ENCODE measurements around the gene RAD51AP1.

RAD51AP1 gene

DNA sequence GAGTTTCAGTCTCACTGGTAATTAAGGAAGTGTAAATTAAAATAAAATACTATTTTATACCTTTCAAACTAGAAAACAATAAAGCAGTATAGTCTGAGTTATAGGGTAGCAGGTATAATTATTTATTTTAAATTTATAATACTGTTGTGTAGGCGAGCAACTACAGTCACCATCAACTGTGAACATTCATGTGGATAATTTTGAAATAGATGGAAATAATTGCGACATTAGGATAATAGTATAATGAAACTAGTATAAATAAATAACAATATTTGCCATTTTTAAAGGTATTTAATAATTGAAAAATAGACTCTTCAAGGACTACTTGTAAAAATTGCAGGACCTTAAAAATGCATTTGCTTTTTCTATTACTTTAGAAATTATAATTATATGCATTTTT, 19.5 kb downstream of the RAD51AP1 start:
- in situ Hi-C loops (cut with MboI; ENCODE audit: low sequenced_read_pairs, unreplicated experiment): no loop called here
- TF ChIP-seq, protein P1, sequence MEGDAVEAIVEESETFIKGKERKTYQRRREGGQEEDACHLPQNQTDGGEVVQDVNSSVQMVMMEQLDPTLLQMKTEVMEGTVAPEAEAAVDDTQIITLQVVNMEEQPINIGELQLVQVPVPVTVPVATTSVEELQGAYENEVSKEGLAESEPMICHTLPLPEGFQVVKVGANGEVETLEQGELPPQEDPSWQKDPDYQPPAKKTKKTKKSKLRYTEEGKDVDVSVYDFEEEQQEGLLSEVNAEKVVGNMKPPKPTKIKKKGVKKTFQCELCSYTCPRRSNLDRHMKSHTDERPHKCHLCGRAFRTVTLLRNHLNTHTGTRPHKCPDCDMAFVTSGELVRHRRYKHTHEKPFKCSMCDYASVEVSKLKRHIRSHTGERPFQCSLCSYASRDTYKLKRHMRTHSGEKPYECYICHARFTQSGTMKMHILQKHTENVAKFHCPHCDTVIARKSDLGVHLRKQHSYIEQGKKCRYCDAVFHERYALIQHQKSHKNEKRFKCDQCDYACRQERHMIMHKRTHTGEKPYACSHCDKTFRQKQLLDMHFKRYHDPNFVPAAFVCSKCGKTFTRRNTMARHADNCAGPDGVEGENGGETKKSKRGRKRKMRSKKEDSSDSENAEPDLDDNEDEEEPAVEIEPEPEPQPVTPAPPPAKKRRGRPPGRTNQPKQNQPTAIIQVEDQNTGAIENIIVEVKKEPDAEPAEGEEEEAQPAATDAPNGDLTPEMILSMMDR (IDR thresholded peaks at IDR 0.05; ENCODE audit: borderline replicate concordance, control extremely low read depth, extremely low read depth, insufficient read depth, missing control alignments): no peak
- no peak for DNase-seq (ENCODE audit: low spot score)

DNA sequence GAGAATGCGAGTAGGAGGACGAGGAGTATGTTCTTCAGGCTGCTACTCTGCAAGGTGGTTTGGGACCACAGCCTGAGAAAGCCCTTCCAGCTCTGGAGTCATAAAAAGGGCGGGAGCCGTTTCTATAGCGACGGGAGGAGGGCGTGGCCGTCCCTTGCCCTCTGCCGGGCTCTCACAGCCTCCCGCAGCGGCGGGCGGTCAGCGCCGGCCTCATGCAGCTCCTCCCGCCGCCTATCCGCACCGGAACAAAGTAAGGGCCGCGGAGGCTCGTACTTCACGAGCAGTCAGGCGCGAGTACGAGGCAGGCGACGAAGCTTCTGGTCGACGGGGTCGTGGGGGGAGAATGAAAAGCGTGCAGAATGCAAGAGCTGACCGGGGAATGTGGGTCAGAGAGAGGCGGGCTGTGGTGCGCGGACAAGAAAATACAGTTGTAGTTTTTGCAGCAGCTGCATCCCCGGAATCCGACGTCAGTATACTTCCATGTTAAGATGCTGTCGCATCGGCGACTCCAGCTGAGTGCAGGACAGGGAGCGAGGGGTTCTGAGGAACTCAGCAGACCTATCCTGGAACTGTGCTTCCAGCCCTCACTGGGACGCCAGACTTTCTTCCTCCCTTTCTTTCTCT, 23.5 kb downstream of the RAD51AP1 start, which contains the start of gene DYRK4:
Gene DYRK4, plus strand, starts transcription at position 175 of the 624 bp plus-strand sequence. Its CDS starts 38 bp downstream, at position 213.
- TF ChIP-seq, protein P1 (IDR thresholded peaks at IDR 0.05; ENCODE audit: borderline replicate concordance, control extremely low read depth, extremely low read depth, insufficient read depth, missing control alignments): no peak
- DNase-seq (ENCODE audit: low spot score): peak; percentile 46
- in situ Hi-C loops (cut with MboI; ENCODE audit: low sequenced_read_pairs, unreplicated experiment): no loop called here

DNA sequence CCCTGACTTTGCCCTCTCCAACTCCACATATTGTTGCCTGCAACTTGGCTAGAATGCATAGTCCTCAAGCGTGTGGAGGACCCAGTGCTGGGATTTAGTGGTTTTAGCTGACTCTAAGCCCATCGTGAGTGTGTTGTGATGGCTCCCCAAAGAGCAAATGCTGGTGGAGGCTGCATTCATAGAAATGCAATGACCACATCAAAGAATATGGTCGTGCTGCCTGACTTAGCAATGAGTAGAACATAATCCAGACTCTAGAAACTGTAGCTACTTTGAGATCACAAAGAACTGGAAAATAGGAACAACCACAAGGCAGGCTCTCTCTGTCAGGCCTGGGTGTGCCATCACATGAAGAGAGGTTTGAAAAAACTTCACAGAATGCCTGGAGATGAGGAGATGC, 24.6 kb downstream of the RAD51AP1 start:
- TF ChIP-seq, protein P1 (IDR thresholded peaks at IDR 0.05; ENCODE audit: borderline replicate concordance, control extremely low read depth, extremely low read depth, insufficient read depth, missing control alignments): no peak
- no peak for DNase-seq (ENCODE audit: low spot score)
- in situ Hi-C loops (cut with MboI; ENCODE audit: low sequenced_read_pairs, unreplicated experiment): no loop called here

DNA sequence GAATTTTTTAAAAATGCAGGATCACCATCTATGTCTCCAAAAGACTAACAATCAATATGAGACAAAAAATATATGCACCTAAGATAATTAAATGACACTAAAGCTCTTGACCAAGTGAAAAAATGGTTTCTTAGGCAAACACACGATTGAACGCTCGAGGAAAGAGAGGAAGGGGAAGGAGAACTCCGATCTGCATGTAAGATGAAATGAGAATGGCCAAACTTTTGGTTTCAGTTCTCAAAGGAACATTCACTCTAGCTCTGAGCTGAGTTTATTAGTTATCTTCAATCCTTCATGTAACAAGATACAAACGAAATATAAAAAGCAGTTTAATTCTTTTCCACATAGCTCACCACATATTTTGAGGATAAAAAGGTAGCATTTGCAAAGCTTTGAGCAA, 26.1 kb downstream of the RAD51AP1 start:
- peak; percentile 52 for DNase-seq (ENCODE audit: low spot score)
- TF ChIP-seq, protein P1 (IDR thresholded peaks at IDR 0.05; ENCODE audit: borderline replicate concordance, control extremely low read depth, extremely low read depth, insufficient read depth, missing control alignments): no peak
- in situ Hi-C loops (cut with MboI; ENCODE audit: low sequenced_read_pairs, unreplicated experiment): no loop called here

DNA sequence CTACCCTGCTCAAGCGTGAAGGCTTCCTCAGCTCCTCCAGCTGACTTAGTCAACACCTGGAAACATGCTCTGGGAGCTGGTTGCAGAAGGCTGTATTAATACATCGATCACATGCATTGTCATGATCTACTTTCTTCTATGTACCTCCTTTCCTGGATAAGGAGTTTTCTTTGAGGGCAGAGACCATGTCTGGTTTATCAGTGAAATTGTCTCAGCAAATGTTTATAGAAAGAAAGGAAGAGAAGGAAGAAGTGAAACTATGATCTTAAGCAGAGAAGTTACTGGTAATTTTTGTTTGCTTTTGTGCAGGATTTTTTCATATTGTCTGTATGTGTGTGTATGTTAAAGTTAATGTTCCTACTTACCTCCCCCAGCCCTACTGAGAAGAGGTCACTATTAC, 27.8 kb downstream of the RAD51AP1 start:
- DNase-seq (ENCODE audit: low spot score): no peak
- TF ChIP-seq, protein P1 (IDR thresholded peaks at IDR 0.05; ENCODE audit: borderline replicate concordance, control extremely low read depth, extremely low read depth, insufficient read depth, missing control alignments): no peak
- in situ Hi-C loops (cut with MboI; ENCODE audit: low sequenced_read_pairs, unreplicated experiment): no loop called here

DNA sequence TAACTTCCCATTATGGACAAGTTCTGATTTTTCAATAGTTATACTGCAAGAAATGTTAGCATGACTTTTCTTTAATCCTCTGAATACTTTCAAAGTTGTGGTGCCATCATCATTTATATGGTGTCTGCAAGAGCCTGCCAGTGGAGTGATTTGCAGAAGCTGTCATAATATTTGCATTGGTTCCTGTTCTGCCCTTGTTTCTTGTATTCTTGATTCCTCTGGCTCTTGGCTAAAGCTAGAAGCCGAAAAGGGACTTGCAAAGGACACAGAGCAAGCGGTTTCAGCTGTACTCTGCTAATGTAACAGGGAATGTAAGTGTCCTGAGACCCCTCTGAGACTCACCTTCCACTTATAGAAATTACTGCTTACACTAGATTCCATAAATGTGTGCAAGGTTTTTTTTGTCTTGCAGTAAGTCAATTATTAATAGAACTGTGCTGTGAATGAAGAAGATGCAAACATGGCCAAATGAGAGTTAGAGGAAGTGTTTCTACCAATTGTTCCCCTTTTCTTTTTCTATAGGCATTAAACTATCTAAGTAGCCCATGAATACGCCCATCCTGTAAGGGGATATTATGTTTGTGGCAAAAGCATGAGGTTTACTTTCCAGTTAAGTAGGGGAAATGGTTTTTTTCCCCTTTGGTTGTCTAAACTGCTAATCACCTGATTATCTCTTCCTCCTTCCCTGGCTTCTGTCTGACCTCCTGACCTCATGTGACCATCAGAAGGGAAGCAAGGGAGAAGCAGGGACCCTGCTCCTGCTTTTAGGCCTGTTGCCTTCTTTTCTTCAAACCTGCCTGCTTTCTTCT, 28.6 kb downstream of the RAD51AP1 start:
- DNase-seq (ENCODE audit: low spot score): no peak
- in situ Hi-C loops (cut with MboI; ENCODE audit: low sequenced_read_pairs, unreplicated experiment): no loop called here
- TF ChIP-seq, protein P1 (IDR thresholded peaks at IDR 0.05; ENCODE audit: borderline replicate concordance, control extremely low read depth, extremely low read depth, insufficient read depth, missing control alignments): no peak
